GM18511 (cell line): ENCODE measurements around the gene AGMO.
A peak's percentile ranks its signal among the peaks of the same experiment; 100 is the strongest.

Experiments used
- ATAC-seq: cut with Tn5 transposase; IDR thresholded peaks from one replicate; pipeline ENCODE4 v1.9.1; 2021; ENCODE audit warnings: mild to moderate bottlenecking, moderate library complexity; ENCODE audit not compliant: unreplicated experiment

The AGMO gene

GRCh38 chr7:15462721-15463389, 99.0 kb downstream of the AGMO start:
- ATAC-seq = no peak

GRCh38 chr7:15461576-15461975, 100.2 kb downstream of the AGMO start:
- no peak for ATAC-seq

- ATAC-seq = no peak
These were observed 102.7 kb downstream of the AGMO start for GRCh38 chr7:15459018-15459615.

- ATAC-seq = no peak
These were observed 103.5 kb downstream of the AGMO start for GRCh38 chr7:15457990-15458955.

- ATAC-seq = no peak
These were observed 109.1 kb downstream of the AGMO start for GRCh38 chr7:15452670-15453069.

- no peak for ATAC-seq
These were observed 115.1 kb downstream of the AGMO start for GRCh38 chr7:15446722-15447121.

GRCh38 chr7:15446280-15446679, 115.5 kb downstream of the AGMO start:
- no peak for ATAC-seq

GRCh38 chr7:15441915-15442314, 119.9 kb downstream of the AGMO start:
- no peak for ATAC-seq

GRCh38 chr7:15440482-15440881, 121.3 kb downstream of the AGMO start:
- peak; percentile 22 for ATAC-seq

- ATAC-seq = peak; percentile 64
These were observed 122.0 kb downstream of the AGMO start for GRCh38 chr7:15439853-15440252.

GRCh38 chr7:15433151-15433550, 128.7 kb downstream of the AGMO start:
- ATAC-seq = no peak

GRCh38 chr7:15430911-15431310, 130.9 kb downstream of the AGMO start:
- ATAC-seq = no peak

- ATAC-seq = no peak
These were observed 131.6 kb downstream of the AGMO start for GRCh38 chr7:15430191-15430590.

- ATAC-seq = no peak
These were observed 137.3 kb downstream of the AGMO start for GRCh38 chr7:15424468-15424867.

GRCh38 chr7:15419596-15419995, 142.2 kb downstream of the AGMO start:
- no peak for ATAC-seq

- ATAC-seq = no peak
These were observed 143.6 kb downstream of the AGMO start for GRCh38 chr7:15418264-15418663.

GRCh38 chr7:15417341-15417988, 144.3 kb downstream of the AGMO start:
- ATAC-seq = no peak

- no peak for ATAC-seq
These were observed 150.8 kb downstream of the AGMO start for GRCh38 chr7:15411019-15411418.

- no peak for ATAC-seq
These were observed 153.9 kb downstream of the AGMO start for GRCh38 chr7:15407910-15408309.

GRCh38 chr7:15403751-15404150, 158.1 kb downstream of the AGMO start:
- no peak for ATAC-seq

GRCh38 chr7:15403315-15403714, 158.5 kb downstream of the AGMO start:
- no peak for ATAC-seq
